ENCODE measurements around the gene NXPE4. TPM values are rescaled to one million over a fixed set of nuclear protein-coding genes. Genes with fewer than 3 reads are reported as not detected.

The NXPE4 gene
- not detected in 2 replicates for total RNA-seq

GRCh38 chr11:114595571-114595970, at the start of gene NXPE4:
TSS of gene NXPE4 (minus strand) at chr11:114595786. CDS start at chr11:114594759, 1,027 bp downstream.

GRCh38 chr11:114559425-114560310, 35.9 kb downstream of the NXPE4 start, which contains the start of gene NXPE1:
TSS of gene NXPE1 (minus strand) at chr11:114559881. CDS start at chr11:114551201, 8,680 bp downstream.

Small RNAs within 50 kb of the gene (small RNA-seq; reads per million reads assigned to genes)
- gene RF01210: not detected

Other genes starting within 250 kb of the NXPE4 start
- gene C11orf71, start 195.3 kb downstream of the NXPE4 start, total RNA-seq: 3.4 and 3.6 TPM in 2 replicates
- gene RBM7, start 195.1 kb downstream of the NXPE4 start, total RNA-seq: 39.5 and 46.1 TPM in 2 replicates
- gene REXO2, start 156.3 kb downstream of the NXPE4 start, total RNA-seq: 163 and 175 TPM in 2 replicates
- gene NXPE1, start 35.9 kb downstream of the NXPE4 start, total RNA-seq: not detected in 2 replicates
- gene NXPE2, start 82.7 kb upstream of the NXPE4 start, total RNA-seq: 0.13 TPM in 1 of 2 replicates, not detected in the other

Data from thoracic aorta endothelial cell (primary cell).